K562 (cell line): Measurements from ENCODE around the gene KLF13. TPM values are rescaled to one million over a fixed set of nuclear protein-coding genes. Genes with fewer than 3 reads are reported as not detected.

Experiments
- ATAC-seq: fragments of 200-7000 bp; cut with Tn5 transposase; 3 replicates; pipeline ENCODE4 v1.9.1; 2020; ENCODE audit warnings: moderate library complexity
- BruUV-seq: library from RNA; stranded (reverse); fragments of 400-500 nt; replicated peaks from 2 replicates; lab custom pipeline; 2021; lab: Mats Ljungman, UMichigan
- CTCF ChIA-PET: fragments of 300-600 bp; formaldehyde crosslinking; extraction: SDS; loops from one replicate; lab custom pipeline; 2021; ENCODE audit warnings: low intra/inter-chr PET ratio; lab: Yijun Ruan, JAX
- POLR2A ChIA-PET: fragments of 300-600, 350-650 bp; sonication (Branson Sonifier 250); formaldehyde crosslinking; extraction: SDS; loops from one replicate; lab custom pipeline; 2021; ENCODE audit warnings: antibody characterized with exemption, inconsistent platforms; lab: Yijun Ruan, JAX
- DNase-seq, 4 experiments: peaks; one replicate each; pipeline versions ENCODE4 v3.0.0 to v3.0.0-alpha.2; 2011 to 2018; ENCODE audit warnings: low spot score in 3 of 4, mixed read lengths in 3 of 4; ENCODE audit errors: extremely low read depth in 1 of 4
- FAIRE-seq: peaks from 2 replicates; lab custom pipeline; 2011; peaks lifted over from hg19 to GRCh38; lab: Jason Lieb, UNC
- H2AFZ ChIP-seq: 2 replicates; pipeline ENCODE4 v1.6.0; 2011; ENCODE audit warnings: low read depth, low read length, control low read depth, inconsistent platforms
- H3K27ac ChIP-seq: fragments of 200-600 bp; 3 replicates; pipeline ENCODE4 v1.8.0; 2011; ENCODE audit warnings: low read depth, mild to moderate bottlenecking, control low read depth, inconsistent platforms, low read length, moderate library complexity, mixed read lengths; ENCODE audit errors: extremely low read depth
- H3K27me3 ChIP-seq, 2 experiments: fragments of 300-600 bp in 1 of 2; 2 replicates in 1 of 2; 3 replicates in 1 of 2; pipeline versions ENCODE4 v1.6.0 to v1.8.0; 2011; ENCODE audit warnings: inconsistent platforms in 2 of 2, low read length in 2 of 2, mild to moderate bottlenecking in 1 of 2, mixed read lengths in 1 of 2, moderate library complexity in 1 of 2; ENCODE audit not compliant: control insufficient read depth in 2 of 2, insufficient read depth in 2 of 2
- H3K36me3 ChIP-seq: fragments of 300-600 bp; 3 replicates; pipeline ENCODE4 v1.8.0; 2011; ENCODE audit warnings: mild to moderate bottlenecking, low read length, inconsistent platforms; ENCODE audit not compliant: control insufficient read depth, insufficient read depth
- H3K4me1 ChIP-seq, 2 experiments: fragments of 200-600 bp in 1 of 2; replicated peaks in 1 of 2; 2 replicates in 1 of 2; 3 replicates in 1 of 2; pipeline versions ENCODE4 v1.5.1 to v1.8.0; 2011; ENCODE audit warnings: inconsistent platforms in 2 of 2, low read length in 2 of 2, mild to moderate bottlenecking in 1 of 2, mixed read lengths in 1 of 2, moderate library complexity in 1 of 2; ENCODE audit not compliant: control insufficient read depth in 2 of 2, insufficient read depth in 2 of 2
- H3K4me2 ChIP-seq: 2 replicates; pipeline ENCODE4 v1.6.1; 2011; ENCODE audit warnings: low read length, control low read depth, inconsistent platforms, mixed read lengths; ENCODE audit not compliant: insufficient read depth
- H3K4me3 ChIP-seq: fragments of 200-600 bp; sonication (generic), shearing (Covaris generic); 2 replicates; pipeline ENCODE4 v1.5.1; 2016; ENCODE audit warnings: control low read depth, inconsistent platforms
- H3K79me2 ChIP-seq: fragments of 200-600 bp; 3 replicates; pipeline ENCODE4 v1.8.0; 2011; ENCODE audit warnings: low read length, inconsistent platforms; ENCODE audit not compliant: control insufficient read depth, insufficient read depth
- H3K9ac ChIP-seq, 2 experiments: 2 replicates each; pipeline versions ENCODE4 v1.6.0 to v1.6.1; 2011; ENCODE audit warnings: low read depth in 2 of 2, low read length in 2 of 2, control low read depth in 1 of 2, inconsistent platforms in 1 of 2, mild to moderate bottlenecking in 1 of 2, mixed read lengths in 1 of 2; ENCODE audit not compliant: insufficient read depth in 1 of 2
- H3K9me1 ChIP-seq: one replicate; pipeline ENCODE4 v1.6.0; 2011; ENCODE audit warnings: inconsistent platforms, mild to moderate bottlenecking, low read length, moderate library complexity; ENCODE audit not compliant: control insufficient read depth, insufficient read depth
- H3K9me3 ChIP-seq: replicated peaks from 2 replicates; pipeline ENCODE4 v1.5.1; 2011; ENCODE audit warnings: low read depth, low read length, inconsistent platforms; ENCODE audit not compliant: control insufficient read depth, insufficient read depth
- H4K20me1 ChIP-seq: replicated peaks from 2 replicates; pipeline ENCODE4 v1.6.1; 2011; ENCODE audit warnings: low read length, inconsistent platforms, mixed read lengths; ENCODE audit not compliant: control insufficient read depth, insufficient read depth
- KHSRP ChIP-seq: fragments of 450-650 bp; IDR thresholded peaks from 2 replicates; pipeline ENCODE4 v1.6.1; 2017
- MIER1 ChIP-seq: fragments of 450-650 bp; IDR thresholded peaks from 2 replicates; pipeline ENCODE4 v1.6.1; 2016; ENCODE audit warnings: antibody characterized with exemption, mild to moderate bottlenecking, low read depth
- NONO ChIP-seq, 2 experiments: fragments of 200-400 bp in 1 of 2; fragments of 450-650 bp in 1 of 2; formaldehyde crosslinking in 1 of 2; IDR thresholded peaks; 2 replicates each; pipeline ENCODE4 v1.6.1; 2017; ENCODE audit warnings: low read depth in 2 of 2, mild to moderate bottlenecking in 2 of 2, moderate library complexity in 2 of 2, low read length in 1 of 2
- WGBS: fragments of 100-300 bp; shearing (Covaris generic); methylation state at CpG from one replicate; pipeline ENCODE4 v1.1.6; 2016; ENCODE audit warnings: low coverage, mixed read lengths; ENCODE audit not compliant: insufficient coverage; ENCODE audit errors: missing lambda C conversion rate; 5-methylcytosine and 5-hydroxymethylcytosine counted together
- in situ Hi-C: fragments of 300-500 bp; cut with MboI; formaldehyde crosslinking; loops from 4 replicates; pipeline ENCODE4 v1.15.0; 2018; ENCODE audit warnings: inconsistent platforms, mixed read lengths
- intact Hi-C: fragments of 100-400 bp; cut with micrococcal nuclease; formaldehyde crosslinking; loops from 2 replicates; pipeline ENCODE4 v1.14.2; 2022
- polyA plus RNA-seq, 8 experiments: library from polyadenylated mRNA; depleted of rRNA in 4 of 8; stranded (reverse) in 5 of 8; unstranded in 3 of 8; fragments of >200 nt; fragmentation: Nextera tagmentation in 2 of 8; fragmentation: Illumina TruSeq in 1 of 8; extraction: Ambion mirVana in 2 of 8; extraction: Trizol in 1 of 8; gene quantifications; 2 replicates each; pipeline versions ENCODE4 v1.2.1 to v1.2.3, GENCODE V29; 2011 to 2014; ENCODE audit warnings: inconsistent platforms in 1 of 8, missing spikeins in 1 of 8
- total RNA-seq, 7 experiments: library from RNA; depleted of rRNA in 6 of 7; stranded (reverse); fragments of >200 nt in 6 of 7; fragmentation: Illumina TruSeq in 2 of 7; extraction: Trizol in 2 of 7; gene quantifications; 2 replicates each; pipeline versions ENCODE4 v1.2.1 to v1.2.3, GENCODE V29; 2011 to 2021; ENCODE audit warnings: low replicate concordance in 1 of 7

Gene KLF13
- total and polyA plus RNA-seq, 9 of the 15 experiments (the other 6 are each of a cell fraction or from before 2014, with no cell fraction given) = 1.8 to 10.5 (median 4.8) TPM

- Histone ChIP-seq H3K27me3 (peaks cover 0 to 22% of the 10 kb centered on the region in 2 experiments; a peak in 3 of 5 replicates), H2AFZ (no peak overlapping the region), H3K27ac (no peak overlapping the region), H3K4me2 (no peak overlapping the region), H3K4me1 (peaks cover 0 to 38% of the 10 kb centered on the region in 2 experiments; a peak in 2 of 5 replicates), H3K9ac (peak overlapping the region in 1 of 2 experiments; percentile 45; a peak in 1 of 4 replicates), H3K79me2 (no peaks in the 10 kb centered on the region; the same call in 2 of the 3 replicates), H3K36me3 (no peaks in the 10 kb centered on the region), H3K9me3 (no peaks in the 10 kb centered on the region), H3K9me1 (no peaks in the 10 kb centered on the region), H4K20me1 (peaks cover 39% of the 10 kb centered on the region), H3K4me3 (no peak overlapping the region)
- in situ Hi-C loops = no loop called here
- DNase-seq = no peak
- ATAC-seq = no peak
- no peak for TF ChIP-seq KHSRP
- no peak for TF ChIP-seq MIER1
- TF ChIP-seq NONO (IDR thresholded peaks at IDR 0.05; ENCODE audit: low read depth in 2 of 2, low read length in 1 of 2) = no peak
- CTCF ChIA-PET = interaction anchor here (0.6 kb wide), 1 partner anchor 1503 kb away, joined by 3 read pairs; no protein-coding TSS in a partner anchor
- intact Hi-C loops = no loop called here
- no TSS peak for BruUV-seq
- WGBS = 29% methylated on average over 9 of the region's 14 CpGs
- FAIRE-seq = no peak
- POLR2A ChIA-PET = interaction anchor here (0.6 to 2.5 kb wide), 6 partner anchors 9 to 187 kb away, joined by 3 to 12 read pairs (median 3); partner anchors contain the start of gene KLF13
Measured at GRCh38 chr15:31347067-31347975, 20.7 kb downstream of the KLF13 start.
